AG20443 (cell line): ENCODE measurements around the gene CCDC57.

Experiments
- DNase-seq: peaks from one replicate; pipeline ENCODE4 v3.0.0; 2012; ENCODE audit warnings: low spot score, mixed read lengths

CCDC57 gene

GRCh38 chr17:82121660-82122629 is 90.7 kb downstream of the CCDC57 start:
- DNase-seq, result no peak

- DNase-seq, result no peak
These were observed 91.4 kb downstream of the CCDC57 start for GRCh38 chr17:82121246-82121645.

GRCh38 chr17:82120148-82120547 is 92.5 kb downstream of the CCDC57 start:
- DNase-seq, result no peak

GRCh38 chr17:82118815-82119380 is 93.7 kb downstream of the CCDC57 start:
- no peak for DNase-seq

- no peak for DNase-seq
These were observed 94.4 kb downstream of the CCDC57 start for GRCh38 chr17:82118168-82118814.

GRCh38 chr17:82117139-82118090 is 95.2 kb downstream of the CCDC57 start:
- no peak for DNase-seq

- no peak for DNase-seq
These were observed 96.4 kb downstream of the CCDC57 start for GRCh38 chr17:82116246-82116645.

- no peak for DNase-seq
These were observed 97.8 kb downstream of the CCDC57 start for GRCh38 chr17:82114872-82115271.

- no peak for DNase-seq
These were observed 98.2 kb downstream of the CCDC57 start for GRCh38 chr17:82114447-82114846.

- no peak for DNase-seq
These were observed 98.7 kb downstream of the CCDC57 start for GRCh38 chr17:82113941-82114340.

- no peak for DNase-seq
These were observed 99.2 kb downstream of the CCDC57 start for GRCh38 chr17:82113422-82113821.

GRCh38 chr17:82112914-82113311 is 99.7 kb downstream of the CCDC57 start:
- DNase-seq, result no peak

- DNase-seq, result no peak
These were observed 100.3 kb downstream of the CCDC57 start for GRCh38 chr17:82112181-82112913.

GRCh38 chr17:82110298-82110697 is 102.3 kb downstream of the CCDC57 start:
- no peak for DNase-seq

GRCh38 chr17:82108961-82109475 is 103.6 kb downstream of the CCDC57 start:
- no peak for DNase-seq

GRCh38 chr17:82108496-82108945 is 104.1 kb downstream of the CCDC57 start:
- DNase-seq, result no peak

- DNase-seq, result no peak
These were observed 104.6 kb downstream of the CCDC57 start for GRCh38 chr17:82108038-82108437.

- no peak for DNase-seq
These were observed 105.2 kb downstream of the CCDC57 start for GRCh38 chr17:82107341-82107860.

- DNase-seq, result no peak
These were observed 105.8 kb downstream of the CCDC57 start for GRCh38 chr17:82106688-82107305.
